Stomach (tissue), 9 donors: ENCODE measurements around the gene MTMR6. TPM values are rescaled to one million over a fixed set of nuclear protein-coding genes. Genes with fewer than 3 reads are reported as not detected.

ENCODE experiments used
- DNase-seq, 2 donors: peaks; one replicate each; pipeline versions ENCODE4 v3.0.0 to v3.0.0-alpha.2; 2013 to 2019
- H3K27ac ChIP-seq, 5 donors: fragments of 200-600 bp in 4 of 5; sonication (generic) in 4 of 5; one replicate each; pipeline ENCODE4 v1.5.1; 2013 to 2019; ENCODE audit warnings: mild to moderate bottlenecking in 1 of 5, moderate library complexity in 1 of 5
- H3K27me3 ChIP-seq, 3 donors: fragments of 200-600 bp; sonication (generic); one replicate each; pipeline ENCODE4 v1.5.1; 2017 to 2019; ENCODE audit warnings: mixed run types in 1 of 3
- H3K36me3 ChIP-seq, 4 donors: fragments of 200-600 bp; sonication (generic); 1 replicate in 3 of 4; 2 replicates in 1 of 4; pipeline ENCODE4 v1.5.1; 2016 to 2019
- H3K4me1 ChIP-seq, 4 donors: fragments of 200-600 bp; sonication (generic); one replicate each; pipeline ENCODE4 v1.5.1; 2016 to 2019
- H3K4me3 ChIP-seq, 4 donors: fragments of 200-600 bp; sonication (generic) in 3 of 4; one replicate each; pipeline ENCODE4 v1.5.1; 2016 to 2019; ENCODE audit warnings: mild to moderate bottlenecking in 1 of 4
- H3K9me3 ChIP-seq, 4 donors: fragments of 200-600 bp; sonication (generic); one replicate each; pipeline ENCODE4 v1.5.1; 2016 to 2019
- EP300 ChIP-seq: sonication (generic); formaldehyde crosslinking; IDR thresholded peaks from one replicate; pipeline ENCODE4 v1.6.1; 2017; ENCODE audit warnings: antibody characterized with exemption
- POLR2A ChIP-seq, 4 donors: fragments of 450-650 bp; IDR thresholded peaks; one replicate each; pipeline ENCODE4 v1.6.1; 2016; ENCODE audit warnings: antibody characterized with exemption in 4 of 4, control low read depth in 2 of 4, mild to moderate bottlenecking in 1 of 4, moderate library complexity in 1 of 4
- POLR2AphosphoS5 ChIP-seq, 3 donors: sonication (generic); formaldehyde crosslinking; IDR thresholded peaks; one replicate each; pipeline ENCODE4 v1.6.1; 2016; ENCODE audit warnings: antibody characterized with exemption in 3 of 3
- WGBS, 5 donors: extraction: QIAGEN DNeasy Blood & Tissue Kit in 3 of 5; methylation state at CpG; one replicate each; pipeline versions ENCODE4 v1.1.5 to v1.1.7; 2013 to 2018; 5-methylcytosine and 5-hydroxymethylcytosine counted together
- intact Hi-C: fragments of 100-400 bp; cut with DNase I; formaldehyde crosslinking; loops from one replicate; pipeline ENCODE4 v1.15.1; 2023; ENCODE audit warnings: low total_unique reads
- polyA plus RNA-seq, 3 donors: library from polyadenylated mRNA; stranded (reverse); fragments of 200-250 nt; gene quantifications; one replicate each; pipeline ENCODE4 v1.2.3, GENCODE V29; 2013
- total RNA-seq, 5 donors: library from RNA; depleted of rRNA; stranded (reverse); fragments of >200 nt; gene quantifications; one replicate each; pipeline versions ENCODE4 v1.1.0 to v1.2.3, GENCODE V29; 2014 to 2016
- TF ChIP-seq, protein P1 (sequence below), 7 experiments: fragments of 450-650 bp in 4 of 7; fragments of 200-600 bp in 3 of 7; sonication (generic) in 3 of 7; IDR thresholded peaks; one replicate each; pipeline ENCODE4 v1.5.1; 2016 to 2019; ENCODE audit warnings: antibody characterized with exemption in 7 of 7, control low read depth in 2 of 7, mild to moderate bottlenecking in 1 of 7
- donor health status: healthy with polysubstance abuse.
- donor health status: Bipolar disorder and iron deficiency.
- donor health status: healthy.

The MTMR6 gene
- total and polyA plus RNA-seq, 8 donors, result 2.3 to 25.0 (median 10.2) TPM

- 72 to 77% (median 77%) methylated on average over 3 of the region's 3 CpGs for WGBS, 5 donors
- no peak for DNase-seq
- no peaks in the 10 kb centered on the region for H3K27me3 ChIP-seq
- TF ChIP-seq EP300, result no peak
- TF ChIP-seq POLR2AphosphoS5 (IDR thresholded peaks at IDR 0.05), result no peak
- TF ChIP-seq, protein P1, sequence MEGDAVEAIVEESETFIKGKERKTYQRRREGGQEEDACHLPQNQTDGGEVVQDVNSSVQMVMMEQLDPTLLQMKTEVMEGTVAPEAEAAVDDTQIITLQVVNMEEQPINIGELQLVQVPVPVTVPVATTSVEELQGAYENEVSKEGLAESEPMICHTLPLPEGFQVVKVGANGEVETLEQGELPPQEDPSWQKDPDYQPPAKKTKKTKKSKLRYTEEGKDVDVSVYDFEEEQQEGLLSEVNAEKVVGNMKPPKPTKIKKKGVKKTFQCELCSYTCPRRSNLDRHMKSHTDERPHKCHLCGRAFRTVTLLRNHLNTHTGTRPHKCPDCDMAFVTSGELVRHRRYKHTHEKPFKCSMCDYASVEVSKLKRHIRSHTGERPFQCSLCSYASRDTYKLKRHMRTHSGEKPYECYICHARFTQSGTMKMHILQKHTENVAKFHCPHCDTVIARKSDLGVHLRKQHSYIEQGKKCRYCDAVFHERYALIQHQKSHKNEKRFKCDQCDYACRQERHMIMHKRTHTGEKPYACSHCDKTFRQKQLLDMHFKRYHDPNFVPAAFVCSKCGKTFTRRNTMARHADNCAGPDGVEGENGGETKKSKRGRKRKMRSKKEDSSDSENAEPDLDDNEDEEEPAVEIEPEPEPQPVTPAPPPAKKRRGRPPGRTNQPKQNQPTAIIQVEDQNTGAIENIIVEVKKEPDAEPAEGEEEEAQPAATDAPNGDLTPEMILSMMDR (IDR thresholded peaks at IDR 0.05), result no peak
- no peak for TF ChIP-seq POLR2A (IDR thresholded peaks at IDR 0.05)
- no peak overlapping the region for H3K27ac ChIP-seq
- peaks cover 0 to under 1% (median 0%) of the 10 kb centered on the region in 4 donors for H3K4me1 ChIP-seq
- H3K4me3 ChIP-seq, result no peak overlapping the region
- H3K9me3 ChIP-seq, result peaks cover 0 to 5% (median 0%) of the 10 kb centered on the region in 4 donors
- intact Hi-C loops, result no loop called here
- H3K36me3 ChIP-seq, result peaks cover 0 to 24% (median 11%) of the 10 kb centered on the region in 4 donors
These were observed 44.3 kb downstream of the MTMR6 start for GRCh38 chr13:25242956-25243355.

DNA sequence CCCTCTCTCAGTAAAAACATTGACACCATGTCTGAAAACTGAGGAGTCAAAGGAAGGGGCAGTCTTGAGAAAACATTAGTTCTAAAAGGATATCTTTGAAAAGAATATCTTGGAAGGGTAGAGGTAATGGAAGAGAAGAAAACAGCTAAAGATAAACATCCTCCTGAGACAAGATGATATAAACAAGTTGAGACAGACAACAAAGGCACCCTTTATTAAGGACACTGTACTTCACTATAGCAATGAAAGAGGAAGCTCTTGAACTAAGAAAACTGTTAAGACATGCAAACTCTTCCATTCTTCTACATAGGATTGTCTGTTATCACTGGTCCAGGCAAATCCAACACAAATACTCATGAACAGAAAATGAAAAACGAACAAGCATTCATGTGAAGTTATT lies 46.3 kb downstream of the MTMR6 start:
- H3K4me3 ChIP-seq, result no peak overlapping the region
- H3K27ac ChIP-seq, result no peak overlapping the region
- 0% methylated on average over 1 of the region's 1 CpG for WGBS, 5 donors
- H3K36me3 ChIP-seq, result peaks cover 0 to 24% (median 11%) of the 10 kb centered on the region in 4 donors
- H3K9me3 ChIP-seq, result peaks cover 0 to 5% (median 0%) of the 10 kb centered on the region in 4 donors
- intact Hi-C loops, result no loop called here
- DNase-seq, result no peak
- H3K4me1 ChIP-seq, result no peaks in the 10 kb centered on the region
- TF ChIP-seq POLR2A (IDR thresholded peaks at IDR 0.05) (no peak), EP300 (no peak), POLR2AphosphoS5 (IDR thresholded peaks at IDR 0.05) (no peak)
- TF ChIP-seq, protein P1 (IDR thresholded peaks at IDR 0.05), result no peak
- no peaks in the 10 kb centered on the region for H3K27me3 ChIP-seq

GRCh38 chr13:25237083-25237482 lies 50.2 kb downstream of the MTMR6 start:
- Histone ChIP-seq H3K4me1 (peaks cover 0 to 6% (median 0%) of the 10 kb centered on the region in 4 donors), H3K9me3 (no peaks in the 10 kb centered on the region), H3K4me3 (no peak overlapping the region), H3K27me3 (no peaks in the 10 kb centered on the region), H3K27ac (no peak overlapping the region), H3K36me3 (no peaks in the 10 kb centered on the region)
- intact Hi-C loops, result no loop called here
- 63 to 83% (median 75%) methylated on average over 2 of the region's 2 CpGs for WGBS, 5 donors
- TF ChIP-seq, protein P1 (IDR thresholded peaks at IDR 0.05), result no peak
- TF ChIP-seq EP300 (no peak), POLR2A (IDR thresholded peaks at IDR 0.05) (no peak), POLR2AphosphoS5 (IDR thresholded peaks at IDR 0.05) (no peak)
- no peak for DNase-seq

DNA sequence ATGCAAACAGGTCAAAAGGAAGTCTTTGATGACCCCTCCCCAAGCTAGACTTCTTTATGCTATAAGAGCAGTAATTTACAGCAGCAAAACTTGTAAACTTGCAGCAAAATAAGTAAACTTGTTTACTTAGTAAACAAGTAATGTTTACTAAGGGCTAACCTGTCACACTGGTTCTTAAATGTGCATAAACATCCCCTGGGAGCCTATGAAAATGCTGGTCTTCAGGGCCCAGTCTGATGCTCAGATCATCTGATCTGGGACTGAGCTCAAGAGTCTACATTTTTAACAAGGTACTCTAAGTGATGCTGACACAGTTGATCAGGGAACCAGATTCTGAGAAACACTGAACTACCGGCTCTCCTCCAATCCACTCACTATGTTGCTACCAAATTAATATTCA lies 53.4 kb downstream of the MTMR6 start:
- intact Hi-C loops, result no loop called here
- H3K4me3 ChIP-seq, result no peak overlapping the region
- H3K27ac ChIP-seq, result no peak overlapping the region
- peaks cover 0 to 6% (median 0%) of the 10 kb centered on the region in 4 donors for H3K4me1 ChIP-seq
- H3K27me3 ChIP-seq, result peaks cover 0 to 17% (median 0%) of the 10 kb centered on the region in 3 donors
- no peak for DNase-seq
- no peaks in the 10 kb centered on the region for H3K36me3 ChIP-seq
- 92 to 97% (median 93%) methylated on average over 1 of the region's 1 CpG for WGBS, 5 donors
- no peak for TF ChIP-seq POLR2AphosphoS5 (IDR thresholded peaks at IDR 0.05)
- TF ChIP-seq, protein P1 (IDR thresholded peaks at IDR 0.05), result no peak
- no peak for TF ChIP-seq POLR2A (IDR thresholded peaks at IDR 0.05)
- no peak for TF ChIP-seq EP300
- H3K9me3 ChIP-seq, result no peaks in the 10 kb centered on the region
